ENCODE results near the gene IFI6.
A peak's percentile ranks its signal among the peaks of the same experiment; 100 is the strongest.
"Not testable (repeated sequence)": the region's sequence is repeated elsewhere in the genome, so short reads cannot be mapped to it uniquely, and the experiment has no call there.

IFI6 gene

GRCh38 chr1:27632387-27633297 lies 39.4 kb downstream of the IFI6 start:
- Histone ChIP-seq H3K27ac (no peak overlapping the region), H3K27me3 (ENCODE audit: insufficient read depth, low read depth, severe bottlenecking) (no peaks in the 10 kb centered on the region), H3K4me3 (ENCODE audit: low read depth, low read length) (no peak overlapping the region), H3K36me3 (no peaks in the 10 kb centered on the region), H3K9me3 (ENCODE audit: severe bottlenecking) (no peaks in the 10 kb centered on the region)
- TF ChIP-seq CTCF (IDR thresholded peaks at IDR 0.05; ENCODE audit: low read depth, low read length), result no peak
- no peak for DNase-seq

DNA sequence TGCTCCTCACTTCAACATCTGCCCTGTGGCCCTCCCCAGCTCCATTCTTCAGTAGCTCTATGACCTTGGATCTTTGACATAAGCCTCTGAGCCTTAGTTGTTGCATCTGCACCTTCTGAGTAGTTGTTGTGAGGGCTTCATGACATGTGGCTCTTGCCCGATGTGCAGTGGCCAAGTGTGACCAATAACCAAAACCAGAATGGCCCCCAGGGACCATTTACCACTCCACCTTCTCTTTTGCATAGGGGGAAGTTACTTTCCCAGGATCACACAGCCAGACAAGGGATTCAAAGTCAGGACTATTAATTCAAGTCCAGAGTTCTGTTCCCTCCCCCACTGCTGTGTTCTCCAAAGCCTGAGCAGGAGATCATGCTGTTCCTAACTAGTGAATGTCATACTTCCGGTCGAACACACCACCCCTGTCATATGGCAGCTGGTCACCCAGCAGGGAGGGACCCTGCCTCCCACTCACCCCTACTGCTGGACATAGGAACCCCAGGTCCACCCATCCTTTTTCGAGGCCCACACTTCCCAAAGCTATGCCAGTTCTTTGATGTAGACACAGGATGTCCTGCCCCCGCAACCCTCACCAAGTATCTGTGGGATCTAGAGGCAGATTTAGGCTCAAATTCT lies 41.0 kb downstream of the IFI6 start:
- Histone ChIP-seq H3K36me3 (no peaks in the 10 kb centered on the region), H3K27ac (peak overlapping the region; percentile 10; the same call in 1 of the 2 replicates), H3K27me3 (ENCODE audit: insufficient read depth, low read depth, severe bottlenecking) (no peaks in the 10 kb centered on the region), H3K9me3 (ENCODE audit: severe bottlenecking) (no peaks in the 10 kb centered on the region), H3K4me3 (ENCODE audit: low read depth, low read length) (no peak overlapping the region)
- no peak for TF ChIP-seq CTCF (IDR thresholded peaks at IDR 0.05; ENCODE audit: low read depth, low read length)
- peak; percentile 37 for DNase-seq

GRCh38 chr1:27628712-27629111 lies 43.3 kb downstream of the IFI6 start:
- H3K36me3 ChIP-seq, result no peaks in the 10 kb centered on the region
- no peaks in the 10 kb centered on the region for H3K9me3 ChIP-seq (ENCODE audit: severe bottlenecking)
- no peak for DNase-seq
- H3K27ac ChIP-seq, result no peak overlapping the region
- no peaks in the 10 kb centered on the region for H3K27me3 ChIP-seq (ENCODE audit: insufficient read depth, low read depth, severe bottlenecking)
- H3K4me3 ChIP-seq (ENCODE audit: low read depth, low read length), result no peak overlapping the region
- TF ChIP-seq CTCF (IDR thresholded peaks at IDR 0.05; ENCODE audit: low read depth, low read length), result no peak

GRCh38 chr1:27627733-27628132 lies 44.3 kb downstream of the IFI6 start:
- H3K27ac ChIP-seq, H3K36me3 ChIP-seq, DNase-seq: not testable (repeated sequence)

GRCh38 chr1:27627061-27627460 lies 44.9 kb downstream of the IFI6 start:
- Histone ChIP-seq H3K4me3 (ENCODE audit: low read depth, low read length) (no peak overlapping the region), H3K36me3 (no peaks in the 10 kb centered on the region), H3K27ac (no peak overlapping the region), H3K9me3 (ENCODE audit: severe bottlenecking) (no peaks in the 10 kb centered on the region), H3K27me3 (ENCODE audit: insufficient read depth, low read depth, severe bottlenecking) (no peaks in the 10 kb centered on the region)
- no peak for DNase-seq
- no peak for TF ChIP-seq CTCF (IDR thresholded peaks at IDR 0.05; ENCODE audit: low read depth, low read length)

More at GRCh38 chr1:27627733-27628132, 44.3 kb downstream of the IFI6 start:
- not testable (repeated sequence) for H3K27me3 ChIP-seq (ENCODE audit: insufficient read depth, low read depth, severe bottlenecking); H3K9me3 ChIP-seq (ENCODE audit: severe bottlenecking); H3K4me3 ChIP-seq (ENCODE audit: low read depth, low read length)

All from WERI-Rb-1 (cell line).